A673 (cell line): ENCODE data around the gene DLD.

Experiments
- EZH2 ChIP-seq: fragments of 200-600 bp; sonication (generic); IDR thresholded peaks from 2 replicates; pipeline ENCODE4 v1.6.1; 2017; ENCODE audit warnings: borderline replicate concordance, low read depth, mild to moderate bottlenecking, mixed read lengths, antibody characterized with exemption, low read length; ENCODE audit not compliant: poor library complexity, severe bottlenecking
- TF ChIP-seq, protein P1 (sequence below): fragments of 300-800, 200-600 bp; sonication (generic); conservative IDR thresholded peaks from 2 replicates; pipeline ENCODE4 v1.5.1; 2017; ENCODE audit warnings: low read depth, mild to moderate bottlenecking, antibody characterized with exemption, low read length, moderate library complexity, mixed read lengths

DNA sequence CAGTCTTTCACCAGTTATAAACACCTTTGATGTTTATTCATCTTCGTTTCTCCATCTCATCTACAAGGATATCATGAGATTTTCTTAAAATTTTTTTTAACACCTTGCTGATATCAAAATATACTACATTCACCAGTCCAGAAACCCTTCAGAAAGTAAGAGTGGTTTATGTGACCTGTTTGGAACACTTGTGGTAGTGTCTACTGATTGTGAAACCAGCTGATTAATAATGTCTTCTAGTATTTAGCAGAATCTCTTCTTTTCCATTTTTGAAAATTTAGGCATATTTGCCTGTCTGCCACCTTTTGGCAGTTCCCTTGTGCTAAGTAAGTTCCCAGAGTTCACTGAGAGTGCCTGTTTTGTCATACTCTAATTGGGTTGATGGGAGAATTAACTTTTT is 18.5 kb downstream of the DLD start:
- TF ChIP-seq EZH2 = no peak
- TF ChIP-seq, protein P1, sequence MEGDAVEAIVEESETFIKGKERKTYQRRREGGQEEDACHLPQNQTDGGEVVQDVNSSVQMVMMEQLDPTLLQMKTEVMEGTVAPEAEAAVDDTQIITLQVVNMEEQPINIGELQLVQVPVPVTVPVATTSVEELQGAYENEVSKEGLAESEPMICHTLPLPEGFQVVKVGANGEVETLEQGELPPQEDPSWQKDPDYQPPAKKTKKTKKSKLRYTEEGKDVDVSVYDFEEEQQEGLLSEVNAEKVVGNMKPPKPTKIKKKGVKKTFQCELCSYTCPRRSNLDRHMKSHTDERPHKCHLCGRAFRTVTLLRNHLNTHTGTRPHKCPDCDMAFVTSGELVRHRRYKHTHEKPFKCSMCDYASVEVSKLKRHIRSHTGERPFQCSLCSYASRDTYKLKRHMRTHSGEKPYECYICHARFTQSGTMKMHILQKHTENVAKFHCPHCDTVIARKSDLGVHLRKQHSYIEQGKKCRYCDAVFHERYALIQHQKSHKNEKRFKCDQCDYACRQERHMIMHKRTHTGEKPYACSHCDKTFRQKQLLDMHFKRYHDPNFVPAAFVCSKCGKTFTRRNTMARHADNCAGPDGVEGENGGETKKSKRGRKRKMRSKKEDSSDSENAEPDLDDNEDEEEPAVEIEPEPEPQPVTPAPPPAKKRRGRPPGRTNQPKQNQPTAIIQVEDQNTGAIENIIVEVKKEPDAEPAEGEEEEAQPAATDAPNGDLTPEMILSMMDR = no peak
